Measurements from ENCODE around the gene CREM. TPM values are rescaled to one million over a fixed set of nuclear protein-coding genes. Genes with fewer than 3 reads are reported as not detected.

CREM gene
- total and polyA plus RNA-seq, 2 experiments from 2014 or later = 40.9 to 43.8 TPM

- H3K9me2 ChIP-seq (ENCODE audit: insufficient read depth) = no peaks in the 10 kb centered on the region
- DNase-seq (ENCODE audit: low spot score) (no peak), ATAC-seq (no peak)
- Mint-ChIP-seq H3K4me3 (no peak overlapping the region), H3K4me1 (peaks cover 2% of the 10 kb centered on the region; the same call in 1 of the 3 replicates), H3K36me3 (ENCODE audit: low read depth) (no peaks in the 10 kb centered on the region), H3K27me3 (ENCODE audit: insufficient read depth, low read depth, poor library complexity) (peaks cover 2% of the 10 kb centered on the region), H3K9me3 (no peaks in the 10 kb centered on the region), H3K27ac (no peak overlapping the region)
- H3K79me2 ChIP-seq (replicated peaks; ENCODE audit: insufficient read depth) = no peaks in the 10 kb centered on the region
- H3K27me3 ChIP-seq (ENCODE audit: insufficient read depth) = no peaks in the 10 kb centered on the region
- TF ChIP-seq STAT1 (IDR thresholded peaks at IDR 0.05; ENCODE audit: unreplicated experiment) = no peak
- no peak for TF ChIP-seq ETS1 (IDR thresholded peaks at IDR 0.05)
- no peak for TF ChIP-seq EZH2 (IDR thresholded peaks at IDR 0.05; ENCODE audit: low read depth, unreplicated experiment)
- TF ChIP-seq CTCF (conservative IDR thresholded peaks at IDR 0.05; ENCODE audit: low read depth in 2 of 2) = no peak
- no peak for TF ChIP-seq EZH2phosphoT487 (IDR thresholded peaks at IDR 0.05; ENCODE audit: unreplicated experiment)
- no peak for TF ChIP-seq ZNF114 (CRISPR knock-in tag; IDR thresholded peaks at IDR 0.05)
- TF ChIP-seq CREB1 (CRISPR knock-in tag; IDR thresholded peaks at IDR 0.05; ENCODE audit: low read depth) = no peak
- TF ChIP-seq POLR2AphosphoS5 (IDR thresholded peaks at IDR 0.05; ENCODE audit: low read depth) = no peak
- no peak for TF ChIP-seq NANOG (IDR thresholded peaks at IDR 0.05; ENCODE audit: borderline replicate concordance)
- no peak for TF ChIP-seq REST (IDR thresholded peaks at IDR 0.05; ENCODE audit: unreplicated experiment)
- no peak for TF ChIP-seq ZNF331 (CRISPR knock-in tag; IDR thresholded peaks at IDR 0.05; ENCODE audit: low read depth)
- no peak for TF ChIP-seq JUNB (IDR thresholded peaks at IDR 0.05; ENCODE audit: unreplicated experiment)
- TF ChIP-seq ZNF462 (CRISPR knock-in tag; IDR thresholded peaks at IDR 0.05) = no peak
- H3K27ac ChIP-seq (ENCODE audit: low read depth) = no peak overlapping the region
- H3K36me3 ChIP-seq (ENCODE audit: insufficient read depth) = no peaks in the 10 kb centered on the region
- no peaks in the 10 kb centered on the region for H4K20me1 ChIP-seq (replicated peaks; ENCODE audit: insufficient read depth)
- H3K4me1 ChIP-seq (ENCODE audit: insufficient read depth) = no peaks in the 10 kb centered on the region
- H3K4me3 ChIP-seq = no peak overlapping the region
- H3F3A ChIP-seq (replicated peaks; ENCODE audit: low read depth) = no peaks in the 10 kb centered on the region
- H3K4me2 ChIP-seq = no peak overlapping the region
- H2AFZ ChIP-seq = no peak overlapping the region
Observed at GRCh38 chr10:35219292-35219691, 92.6 kb downstream of the CREM start.

Data from GM23338 (cell line).